HG03460 (cell line): ENCODE measurements around the gene CDC42EP3.
A peak's percentile ranks its signal among the peaks of the same experiment; 100 is the strongest.

Experiments
- ATAC-seq: cut with Tn5 transposase; IDR thresholded peaks from one replicate; pipeline ENCODE4 v1.9.1; 2021; ENCODE audit not compliant: unreplicated experiment

Gene CDC42EP3, protein sequence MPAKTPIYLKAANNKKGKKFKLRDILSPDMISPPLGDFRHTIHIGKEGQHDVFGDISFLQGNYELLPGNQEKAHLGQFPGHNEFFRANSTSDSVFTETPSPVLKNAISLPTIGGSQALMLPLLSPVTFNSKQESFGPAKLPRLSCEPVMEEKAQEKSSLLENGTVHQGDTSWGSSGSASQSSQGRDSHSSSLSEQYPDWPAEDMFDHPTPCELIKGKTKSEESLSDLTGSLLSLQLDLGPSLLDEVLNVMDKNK

DNA sequence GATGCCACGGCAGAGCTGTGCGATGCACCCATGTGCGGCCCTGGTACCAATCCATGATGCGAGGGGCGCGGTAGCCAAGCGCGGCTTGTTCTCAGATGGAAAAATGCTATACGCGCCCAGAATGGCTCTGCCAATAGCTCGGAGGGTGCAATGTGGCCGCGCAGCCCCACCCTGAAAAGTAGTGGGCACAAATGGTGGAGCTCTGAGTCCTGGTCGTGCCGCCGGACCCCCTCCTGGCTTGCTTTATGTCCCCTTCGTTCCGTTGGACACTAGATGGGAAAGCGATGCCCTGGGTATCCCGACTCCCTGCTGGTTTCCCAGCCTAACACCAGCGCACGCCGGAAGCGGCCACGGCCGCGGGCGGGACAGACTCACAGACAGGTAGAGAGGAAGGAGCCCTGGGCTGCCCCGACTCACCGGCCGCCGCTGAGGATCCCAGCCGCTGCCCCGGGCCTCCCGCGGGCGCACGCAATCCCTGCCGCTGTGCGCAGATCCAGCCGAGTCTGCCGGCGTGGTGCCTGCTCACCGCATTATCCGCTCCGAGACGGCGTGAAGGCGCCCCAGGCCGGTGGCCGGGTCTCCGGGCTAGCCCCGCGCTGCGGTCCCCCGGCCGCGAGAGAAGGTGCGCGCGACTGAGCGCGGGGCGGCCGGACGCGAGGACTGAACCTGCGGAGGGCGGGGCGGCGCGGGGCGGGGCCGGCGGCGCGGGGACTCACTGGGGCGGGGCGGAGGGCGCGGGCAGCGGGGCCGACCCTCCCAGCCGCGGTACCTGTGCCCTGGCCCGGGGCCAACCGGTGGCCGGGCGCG lies at the start of gene CDC42EP3:
Gene CDC42EP3 (minus strand): TSS at position 634 of the 807 bp plus-strand sequence. CDS start 25,055 bp downstream, outside the sequence.
- ATAC-seq = peak; percentile 51

DNA sequence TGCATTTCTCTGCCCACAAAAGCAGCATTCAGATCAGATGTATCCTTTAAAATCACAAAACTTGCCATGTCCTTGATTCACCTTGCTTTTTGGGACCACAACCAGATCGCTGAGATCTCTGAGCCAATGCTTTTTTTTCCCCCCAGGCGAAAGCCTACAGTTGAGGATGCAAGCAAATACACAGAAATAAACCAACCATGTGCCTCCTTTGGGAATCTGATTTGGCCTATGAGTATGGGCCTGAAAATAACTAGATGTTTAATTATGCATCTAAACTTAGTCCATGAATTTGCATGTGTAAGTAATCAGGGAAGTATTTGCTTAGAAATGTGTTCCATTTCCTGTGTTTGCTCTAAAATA lies 49.7 kb upstream of the CDC42EP3 start:
- no peak for ATAC-seq

DNA sequence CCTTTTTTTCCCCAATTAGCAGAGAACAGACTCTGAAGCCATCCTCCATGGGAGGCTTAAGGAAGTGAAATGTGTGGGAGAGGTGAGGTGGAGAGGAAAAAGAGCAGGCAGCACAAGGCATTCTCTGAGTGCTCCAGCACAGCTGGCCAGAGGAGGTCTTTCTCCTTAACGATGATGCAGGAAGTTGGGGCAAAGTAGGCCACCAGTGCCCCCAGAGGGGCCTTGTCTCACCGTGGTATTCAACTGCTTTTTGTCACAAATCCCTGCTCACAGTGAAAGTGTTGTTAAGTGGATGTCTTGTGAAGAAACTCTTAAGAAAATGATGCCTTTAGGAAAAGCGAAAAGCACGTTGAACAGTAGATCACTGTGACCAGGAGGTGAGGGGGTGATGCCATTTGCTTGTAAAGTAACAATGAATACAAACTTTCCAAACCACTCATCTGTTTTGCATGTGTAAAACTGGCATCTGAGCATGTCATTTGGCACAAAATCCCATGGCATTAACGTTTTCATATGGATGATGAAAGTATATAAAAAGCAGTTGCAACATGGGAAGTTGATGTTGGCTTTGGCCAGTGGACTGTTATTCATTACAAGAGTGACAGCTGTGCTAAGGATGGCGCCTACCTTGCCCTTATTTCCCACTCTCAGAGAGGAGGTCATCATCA lies 49.2 kb upstream of the CDC42EP3 start:
- no peak for ATAC-seq

DNA sequence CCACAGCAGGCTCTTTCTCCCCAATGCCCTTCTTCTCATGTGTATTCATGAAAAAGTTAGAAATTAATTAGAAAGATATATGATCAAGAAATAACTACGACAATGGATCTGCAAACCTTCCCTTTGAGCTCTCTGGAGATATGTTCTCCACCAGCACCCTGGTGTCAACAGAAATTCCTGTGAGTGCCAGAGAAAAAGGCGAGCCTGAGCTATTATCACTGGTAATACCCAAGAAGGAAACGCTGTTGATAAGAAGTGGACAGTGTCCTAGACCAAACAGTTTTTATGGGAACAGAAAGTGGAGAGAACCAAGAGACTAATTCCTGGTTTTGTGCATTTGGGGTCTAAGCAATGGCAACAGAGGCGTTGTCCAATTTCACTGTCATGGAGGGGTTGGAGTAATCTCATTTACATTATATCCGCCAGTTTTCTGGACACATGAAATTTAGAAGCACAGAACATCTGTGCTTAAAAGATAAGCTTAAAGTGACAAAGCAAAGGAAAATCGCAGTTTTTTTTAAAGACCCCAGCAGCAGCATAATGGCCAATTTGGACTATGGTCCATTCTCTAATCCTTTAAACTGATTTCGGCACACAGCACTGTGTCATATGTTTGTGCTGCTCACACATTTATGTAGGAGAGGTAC lies 47.2 kb upstream of the CDC42EP3 start:
- no peak for ATAC-seq

DNA sequence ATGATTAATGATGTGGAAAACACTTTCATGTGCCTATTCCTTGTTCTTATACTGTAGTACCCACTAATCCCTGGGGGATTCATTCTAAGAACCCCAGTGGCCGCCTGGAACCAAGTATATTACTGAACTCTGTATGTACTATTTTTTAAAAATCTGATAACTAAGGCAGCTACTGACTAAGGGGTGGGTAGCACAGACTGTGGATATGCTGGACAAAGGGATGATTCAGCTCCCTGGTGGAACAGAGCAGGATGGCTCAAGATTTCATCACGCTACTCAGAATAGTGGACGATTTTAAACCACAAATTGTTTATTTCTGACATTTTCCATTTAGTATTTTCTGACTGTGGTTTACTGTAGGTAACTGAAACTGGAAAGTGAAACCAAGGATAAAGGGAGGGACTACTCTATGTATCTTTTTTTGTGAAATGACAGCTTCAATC lies 41.8 kb upstream of the CDC42EP3 start:
- ATAC-seq = no peak

DNA sequence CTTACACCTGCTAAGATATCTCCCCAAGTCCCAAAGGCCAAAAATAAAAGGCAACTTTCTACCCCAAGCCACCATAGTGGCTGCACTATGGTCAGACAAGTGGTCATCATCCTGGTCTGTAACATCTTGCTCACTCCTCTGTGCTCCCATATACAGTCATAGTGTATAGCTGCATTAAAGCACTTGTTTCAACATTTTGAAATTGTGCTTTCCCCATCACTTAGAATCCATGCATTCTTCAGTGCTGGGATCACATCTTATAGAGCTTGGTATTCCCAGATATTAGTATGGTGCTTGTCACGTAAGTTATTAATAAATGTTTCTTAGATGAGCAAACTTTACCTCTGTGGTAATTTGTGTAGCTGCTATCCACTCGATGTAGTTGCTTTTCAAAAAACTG lies 40.4 kb upstream of the CDC42EP3 start:
- no peak for ATAC-seq

DNA sequence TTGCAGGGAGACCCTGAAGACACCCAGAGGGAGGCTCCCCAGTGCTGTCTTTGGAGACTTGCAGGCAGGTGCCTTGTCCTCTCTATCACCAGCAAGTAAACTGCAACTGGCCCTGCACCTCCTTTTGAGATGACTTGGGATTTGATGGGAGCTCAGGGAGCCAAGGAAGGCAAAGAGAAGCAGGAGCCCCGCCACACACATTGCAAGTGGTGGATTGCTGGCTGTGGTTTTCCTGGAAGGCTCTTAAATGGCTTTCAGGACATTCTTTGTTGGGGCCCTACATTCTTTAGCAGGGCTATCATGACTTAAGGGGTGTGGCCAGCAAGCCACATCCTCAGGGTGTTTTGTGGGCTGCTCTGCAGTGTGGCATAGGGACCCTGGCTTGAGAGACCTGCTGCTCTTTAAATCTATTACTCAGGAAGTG lies 39.9 kb upstream of the CDC42EP3 start:
- peak; percentile 73 for ATAC-seq

DNA sequence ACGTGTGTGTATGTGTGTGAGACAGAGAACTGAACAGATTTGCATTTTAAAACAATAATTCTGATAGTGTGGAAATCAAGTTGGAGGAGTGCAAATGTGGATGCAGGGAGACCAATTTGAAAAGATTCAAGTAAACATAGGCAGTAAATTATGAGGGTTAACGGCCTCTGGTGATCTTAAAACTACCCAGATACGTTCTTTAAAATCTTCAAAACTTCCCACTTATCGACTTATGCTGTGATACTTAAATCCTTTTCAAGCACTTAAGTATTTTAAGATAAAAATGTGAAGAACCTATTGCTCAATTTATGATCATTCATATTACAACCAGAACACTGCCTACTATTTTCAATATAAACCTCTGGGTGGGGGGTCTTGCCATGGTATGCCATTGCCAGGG lies 37.7 kb upstream of the CDC42EP3 start:
- ATAC-seq = no peak

DNA sequence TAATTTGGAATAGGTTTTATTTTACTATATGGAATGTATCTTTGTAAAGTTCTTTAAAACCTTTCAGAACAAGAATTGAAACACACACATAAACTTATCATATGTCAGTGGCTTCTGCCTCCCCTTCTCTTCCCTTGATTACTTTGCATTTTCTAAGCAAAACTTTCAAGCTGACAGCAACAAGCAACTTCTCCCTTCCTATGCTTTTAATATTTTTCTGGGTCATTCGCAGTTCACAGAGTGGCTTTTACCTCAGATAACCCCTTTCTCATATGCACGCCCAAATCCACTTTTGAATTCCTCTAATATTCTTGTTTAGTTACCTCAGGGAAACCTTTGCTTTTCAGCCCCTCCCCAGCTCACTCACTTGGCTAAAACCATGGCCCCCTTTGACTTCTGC lies 36.7 kb upstream of the CDC42EP3 start:
- ATAC-seq = no peak

DNA sequence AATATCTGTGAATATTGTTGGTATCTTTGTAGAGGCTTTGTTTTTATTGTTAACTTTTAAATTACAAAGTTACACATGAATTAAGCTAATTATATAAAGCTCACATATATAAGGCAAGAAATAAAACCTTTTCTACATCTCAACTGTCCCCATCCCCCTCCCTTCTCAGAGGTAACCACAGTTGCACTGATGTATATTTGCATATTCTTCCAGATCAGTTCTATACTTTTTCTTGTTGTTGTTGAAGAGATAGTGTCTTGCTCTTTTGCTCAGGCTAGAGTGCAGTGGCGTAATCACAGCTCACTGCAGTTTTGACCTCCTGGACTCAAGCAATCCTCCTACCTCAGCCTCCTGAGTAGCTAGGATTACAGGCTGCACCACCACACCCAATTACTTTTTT lies 36.0 kb upstream of the CDC42EP3 start:
- no peak for ATAC-seq

DNA sequence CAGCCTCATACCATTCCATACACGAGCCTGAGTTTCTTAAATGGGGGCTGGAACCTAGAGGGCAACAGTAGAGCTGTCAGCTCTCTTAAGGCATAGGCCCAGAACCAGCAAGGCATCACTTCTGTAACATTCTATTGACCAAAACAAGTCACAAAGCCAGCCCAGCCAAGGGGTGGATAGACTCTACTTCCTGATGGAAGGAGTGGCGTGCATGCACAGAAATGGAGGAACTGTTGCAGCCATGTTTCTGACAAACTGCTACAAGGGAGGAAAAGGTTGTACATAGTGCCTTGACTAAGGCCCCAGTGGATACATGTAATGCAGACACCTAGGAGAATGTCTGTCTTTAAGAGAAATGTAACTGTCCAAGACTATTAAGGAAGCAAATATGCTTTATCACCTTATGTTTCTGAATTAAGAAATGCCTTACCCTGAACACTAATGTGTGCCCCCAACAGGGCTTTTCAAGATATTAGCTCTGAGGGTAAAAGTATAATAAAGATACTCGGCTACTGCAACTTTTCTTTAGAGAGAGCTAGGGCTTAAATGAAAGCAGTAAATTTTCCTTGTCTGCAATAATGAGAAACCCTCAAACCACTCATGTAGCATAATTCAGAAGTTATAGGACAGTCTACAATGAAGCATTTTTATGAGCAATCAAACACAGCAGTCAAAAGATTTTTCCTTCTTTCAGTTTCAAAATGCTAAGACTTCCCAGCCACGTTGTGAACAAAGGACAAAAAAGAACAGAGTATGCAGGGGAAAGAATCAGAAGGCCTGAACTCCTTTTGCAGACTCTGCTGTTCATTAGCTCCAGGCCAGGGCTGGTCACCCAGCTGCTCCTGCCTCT lies 35.1 kb upstream of the CDC42EP3 start:
- no peak for ATAC-seq

DNA sequence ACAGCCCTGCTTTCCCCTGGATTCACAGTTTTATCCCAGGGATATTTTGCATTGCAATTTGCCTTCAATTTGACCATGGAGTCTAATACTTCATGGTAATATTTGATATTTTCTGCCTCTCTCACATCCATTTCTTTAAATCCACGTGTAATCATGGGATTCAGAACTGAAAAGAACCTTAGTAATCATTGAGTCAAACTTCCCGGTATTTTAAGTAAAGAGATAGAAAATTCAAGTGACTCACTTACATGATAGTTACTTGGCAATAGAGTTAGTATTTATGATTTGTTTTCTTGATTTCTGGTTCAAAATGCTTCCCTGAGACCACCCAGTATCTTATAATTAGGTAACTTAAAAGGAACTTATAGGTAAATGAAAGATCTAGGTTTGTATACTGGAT lies 33.7 kb upstream of the CDC42EP3 start:
- ATAC-seq = no peak

DNA sequence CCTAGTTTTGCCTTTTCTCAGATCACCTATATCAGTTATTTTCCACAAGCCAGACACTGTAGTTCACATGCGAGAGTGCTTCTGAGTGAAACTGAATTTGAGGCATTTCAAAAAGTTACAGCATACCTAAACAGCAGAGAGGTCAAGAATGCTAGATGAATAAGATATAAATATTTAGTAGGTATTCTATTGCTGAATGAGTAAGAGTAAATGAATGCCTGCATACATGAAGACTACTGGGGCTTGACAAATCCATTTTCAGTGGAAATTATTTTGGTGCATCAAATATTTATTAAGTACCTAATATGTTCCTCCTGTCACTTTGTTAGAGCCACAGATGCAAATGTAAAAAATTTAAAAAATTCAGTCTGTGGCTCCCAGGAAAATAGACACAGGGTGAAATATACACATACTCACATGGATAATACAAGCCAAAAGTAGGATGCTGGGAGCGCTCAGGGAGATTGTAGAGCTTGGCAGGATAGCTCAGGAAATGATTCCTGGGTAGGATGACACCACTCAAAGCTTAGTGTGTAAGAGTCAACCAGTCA lies 27.6 kb upstream of the CDC42EP3 start:
- ATAC-seq = no peak

DNA sequence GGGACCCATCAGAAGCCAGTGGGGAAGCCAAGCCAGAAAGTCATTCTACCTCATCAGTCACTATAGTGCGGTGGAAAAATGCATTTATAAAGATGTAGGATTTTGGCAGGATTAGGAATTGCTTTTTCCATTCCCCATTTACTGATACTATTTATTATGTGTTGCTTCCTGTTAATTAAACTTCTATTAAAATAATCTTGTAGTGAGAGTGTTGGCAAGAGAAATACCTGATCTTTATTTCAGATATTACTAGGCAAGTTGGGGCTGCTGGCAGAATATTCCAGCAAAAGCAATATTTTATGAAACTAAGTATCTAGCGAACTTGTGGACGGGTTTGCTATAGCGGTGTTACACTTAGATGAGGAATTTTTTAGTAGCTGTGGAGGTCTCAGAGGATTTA lies 23.9 kb upstream of the CDC42EP3 start:
- no peak for ATAC-seq

DNA sequence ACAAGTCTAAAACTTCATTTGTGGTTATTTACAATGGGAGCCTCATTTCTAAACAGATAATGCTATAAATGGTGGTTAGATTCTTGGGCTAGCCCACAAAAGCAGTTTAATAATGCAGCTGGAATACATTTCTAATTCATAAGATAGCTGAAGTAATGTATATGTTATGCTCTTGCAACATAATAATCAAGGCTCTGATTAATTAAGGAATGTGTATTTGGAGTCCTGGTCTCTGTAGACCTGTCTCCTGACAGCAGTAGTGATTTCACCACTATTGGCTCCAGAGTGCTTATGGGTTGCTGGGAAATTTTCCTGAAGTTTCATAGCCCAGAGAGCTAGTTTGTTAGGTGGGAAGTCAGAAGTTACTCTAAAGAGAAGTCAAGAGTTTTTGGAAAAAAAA lies 21.3 kb upstream of the CDC42EP3 start:
- ATAC-seq = no peak

DNA sequence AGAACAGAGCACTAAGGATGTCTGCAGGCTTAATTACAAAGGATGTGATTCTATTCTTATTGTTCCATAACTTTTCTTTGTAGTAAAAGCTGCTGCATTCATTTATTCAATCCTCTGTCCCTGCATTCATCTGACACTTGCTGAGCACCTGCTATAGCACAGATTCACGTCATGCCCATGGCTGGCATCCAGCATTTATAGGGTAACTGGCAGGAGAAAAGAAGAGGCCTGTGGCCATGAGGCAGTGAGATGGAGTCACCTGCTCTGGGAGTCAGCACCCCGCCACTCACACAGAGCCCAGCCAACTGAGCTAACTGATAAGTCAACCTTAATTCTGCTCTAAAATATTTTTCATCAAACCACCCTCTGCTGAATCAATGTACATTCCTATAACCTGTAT lies 18.3 kb upstream of the CDC42EP3 start:
- no peak for ATAC-seq

DNA sequence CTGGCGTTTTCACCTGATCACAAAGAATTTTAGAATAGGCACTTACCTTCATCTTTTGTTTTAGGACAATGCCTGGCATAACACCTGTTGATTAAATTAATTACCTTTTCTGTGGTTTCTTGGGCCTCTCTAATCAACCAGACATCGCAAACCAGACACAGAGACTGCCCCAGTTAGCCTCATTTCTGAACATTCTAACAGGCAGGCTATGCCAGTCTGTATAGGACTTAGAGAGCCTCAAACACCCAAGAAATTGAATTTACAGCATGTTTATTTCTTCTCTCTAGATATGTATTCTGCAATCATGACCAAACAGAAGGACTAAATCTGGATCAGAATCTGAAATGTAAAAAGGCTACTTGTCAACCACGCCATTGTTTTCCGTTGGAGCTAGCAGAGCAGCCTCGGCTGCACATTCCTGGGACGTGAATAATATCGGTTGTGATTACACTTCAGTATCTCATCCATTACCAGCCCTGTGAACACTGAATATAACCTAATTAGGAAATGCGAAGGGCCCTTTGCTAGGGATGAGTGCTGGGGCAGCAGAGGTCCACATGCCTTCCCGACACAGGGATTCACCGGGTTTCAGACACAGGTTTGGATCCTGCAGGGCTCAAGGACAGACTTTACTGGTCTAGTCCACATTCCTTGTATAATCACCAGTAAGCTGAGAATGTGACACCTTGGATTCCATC lies 17.5 kb upstream of the CDC42EP3 start:
- ATAC-seq = no peak

DNA sequence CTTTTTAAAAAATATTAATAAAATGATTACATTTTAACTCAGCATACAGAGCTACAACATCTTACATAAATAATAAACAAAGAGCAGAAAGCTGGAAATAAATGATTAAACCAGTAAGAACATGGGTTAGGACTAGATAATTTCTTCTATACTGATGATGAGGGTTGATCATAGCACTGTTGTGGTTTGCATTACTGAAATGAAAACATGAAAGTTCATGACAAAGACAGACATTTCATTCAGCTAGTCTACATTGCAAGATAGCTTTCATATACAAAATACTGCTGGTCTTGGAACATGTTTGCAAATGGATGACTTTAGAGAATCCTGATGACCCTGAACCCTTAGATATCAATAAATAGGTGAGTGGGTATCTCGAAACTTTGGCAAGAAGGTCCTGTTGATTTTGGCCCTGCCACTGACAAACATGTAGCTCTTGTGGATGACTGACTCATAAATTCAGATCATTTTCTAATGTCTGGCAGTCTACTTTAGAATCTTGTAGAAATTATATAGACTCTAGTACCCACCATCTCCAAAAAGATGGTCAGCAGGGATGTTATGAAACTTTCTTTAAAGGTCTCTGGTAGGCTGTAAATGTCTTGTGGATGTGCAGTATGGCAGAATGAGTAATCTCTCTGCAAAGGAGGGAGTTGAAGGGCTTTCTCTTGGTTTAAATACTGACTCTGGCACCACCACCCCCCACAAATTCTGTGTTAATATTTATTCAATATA lies 15.5 kb upstream of the CDC42EP3 start:
- no peak for ATAC-seq

DNA sequence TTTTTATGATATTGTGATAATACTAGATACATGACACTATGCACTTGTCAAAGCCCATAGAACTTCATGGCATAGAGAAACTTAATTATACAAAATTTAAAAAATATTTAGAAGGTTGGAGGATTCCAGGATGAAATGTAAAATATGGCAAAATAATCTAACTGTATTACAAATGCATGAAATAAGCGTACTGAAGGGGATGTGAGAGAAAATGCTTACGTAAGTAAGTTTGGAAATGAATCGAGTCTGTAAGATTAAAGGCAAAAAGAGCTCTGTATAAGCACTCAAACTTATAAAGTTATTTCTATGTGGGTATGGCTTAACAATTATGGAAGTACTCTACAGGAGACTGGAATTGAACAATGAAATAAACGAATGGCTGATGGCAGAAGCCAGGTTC lies 13.4 kb upstream of the CDC42EP3 start:
- ATAC-seq = no peak
